Measurements from ENCODE around the gene FAM117B.
"Not testable (repeated sequence)": the region's sequence is repeated elsewhere in the genome, so short reads cannot be mapped to it uniquely, and the experiment has no call there.

Gene FAM117B

GRCh38 chr2:202652119-202652518 lies 17.4 kb downstream of the FAM117B start:
- TF ChIP-seq CTCF (conservative IDR thresholded peaks at IDR 0.05; ENCODE audit: control insufficient read depth, insufficient read depth, low read depth, low read length) = no peak
- DNase-seq (ENCODE audit: low read depth) = no peak
- H3K4me3 ChIP-seq (ENCODE audit: control insufficient read depth, low read depth, low read length) = no peak overlapping the region

- no peak overlapping the region for H3K4me3 ChIP-seq (ENCODE audit: control insufficient read depth, low read depth, low read length)
- no peak for TF ChIP-seq CTCF (conservative IDR thresholded peaks at IDR 0.05; ENCODE audit: control insufficient read depth, insufficient read depth, low read depth, low read length)
- DNase-seq (ENCODE audit: low read depth) = no peak
Observed at GRCh38 chr2:202653890-202654289, 19.1 kb downstream of the FAM117B start.

DNA sequence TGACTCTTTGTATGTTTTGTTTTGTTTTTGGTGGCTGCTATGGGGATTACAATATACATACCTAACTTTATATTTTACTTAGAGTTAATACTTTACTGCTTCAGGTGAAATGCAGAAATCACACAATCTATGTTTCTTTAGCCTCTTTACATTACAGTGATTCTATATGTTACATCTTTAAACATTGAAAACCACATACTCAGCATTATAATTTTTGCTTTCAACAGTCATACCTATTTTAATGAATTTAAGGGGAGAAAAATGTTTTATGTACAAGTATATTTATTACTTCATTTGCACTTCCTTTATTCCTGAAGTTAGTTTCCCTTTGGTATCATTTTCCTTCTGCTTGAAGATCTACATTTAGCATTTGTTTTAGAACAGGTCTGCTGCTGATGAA lies 23.1 kb downstream of the FAM117B start:
- no peak for DNase-seq (ENCODE audit: low read depth)
- no peak for TF ChIP-seq CTCF (conservative IDR thresholded peaks at IDR 0.05; ENCODE audit: control insufficient read depth, insufficient read depth, low read depth, low read length)

GRCh38 chr2:202660796-202661195 lies 26.0 kb downstream of the FAM117B start:
- no peak overlapping the region for H3K4me3 ChIP-seq (ENCODE audit: control insufficient read depth, low read depth, low read length)
- TF ChIP-seq CTCF (conservative IDR thresholded peaks at IDR 0.05; ENCODE audit: control insufficient read depth, insufficient read depth, low read depth, low read length) = no peak
- DNase-seq (ENCODE audit: low read depth) = no peak

More for the DNA sequence above, 23.1 kb downstream of the FAM117B start:
- H3K4me3 ChIP-seq (ENCODE audit: control insufficient read depth, low read depth, low read length) = no peak overlapping the region

DNA sequence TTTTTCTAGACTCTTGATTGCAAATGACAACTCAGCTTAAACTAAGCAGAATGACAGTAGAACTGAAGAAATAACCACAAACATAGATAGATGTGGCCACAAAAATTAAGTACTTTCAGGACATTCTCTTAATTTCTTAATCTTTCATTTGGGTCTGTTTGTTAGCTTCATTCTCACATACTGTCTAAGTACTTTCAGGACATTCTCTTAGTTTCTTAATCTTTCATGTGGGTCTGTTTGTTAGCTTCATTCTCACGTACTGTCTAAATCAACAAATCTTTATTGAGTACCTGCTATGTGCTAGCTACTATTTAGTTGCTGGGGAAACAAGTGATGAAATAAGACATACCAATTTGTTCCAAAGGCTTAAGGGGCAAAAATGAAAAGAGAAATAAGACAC lies 35.1 kb downstream of the FAM117B start:
- H3K4me3 ChIP-seq (ENCODE audit: control insufficient read depth, low read depth, low read length) = no peak overlapping the region
- TF ChIP-seq CTCF (conservative IDR thresholded peaks at IDR 0.05; ENCODE audit: control insufficient read depth, insufficient read depth, low read depth, low read length) = no peak
- no peak for DNase-seq (ENCODE audit: low read depth)

- no peak for DNase-seq (ENCODE audit: low read depth)
- H3K4me3 ChIP-seq (ENCODE audit: control insufficient read depth, low read depth, low read length) = no peak overlapping the region
- no peak for TF ChIP-seq CTCF (conservative IDR thresholded peaks at IDR 0.05; ENCODE audit: control insufficient read depth, insufficient read depth, low read depth, low read length)
Observed at GRCh38 chr2:202671317-202672035, 36.7 kb downstream of the FAM117B start.

DNA sequence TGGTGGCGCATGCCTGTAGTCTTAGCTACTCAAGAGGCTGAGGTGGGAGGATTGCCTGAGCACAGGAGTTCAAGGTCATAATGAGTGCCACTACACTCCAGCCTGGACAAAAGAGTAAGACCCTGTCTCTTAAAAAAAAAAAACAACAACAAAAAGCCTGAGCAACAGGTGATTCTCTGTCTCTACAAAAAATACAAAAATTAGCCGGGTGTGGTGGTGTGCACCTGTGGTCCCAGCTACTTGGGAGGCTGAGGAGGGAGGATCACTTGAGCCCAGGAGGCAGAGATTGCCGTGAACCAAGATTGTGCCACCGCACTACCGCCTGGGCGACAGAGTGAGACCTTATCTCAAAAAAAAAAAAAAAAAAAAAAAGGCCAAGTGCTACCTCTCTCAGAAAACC lies 40.3 kb downstream of the FAM117B start:
- not testable (repeated sequence) for DNase-seq (ENCODE audit: low read depth); H3K4me3 ChIP-seq (ENCODE audit: control insufficient read depth, low read depth, low read length)
